Natural killer cell (primary cell): ENCODE measurements around the gene TSPYL4. TPM values are rescaled to one million over a fixed set of nuclear protein-coding genes. Genes with fewer than 3 reads are reported as not detected.

ENCODE experiments used
- ATAC-seq, 3 donors: fragments of 150-1000 bp in 2 of 3; fragments of 200-7000 bp in 1 of 3; cut with Tn5 transposase; 1 replicate in 1 of 3; 2 replicates in 2 of 3; pipeline ENCODE4 v1.10.0; 2021; ENCODE audit warnings: mild to moderate bottlenecking in 2 of 3, moderate library complexity in 2 of 3
- DNase-seq, 2 donors: peaks; one replicate each; pipeline versions ENCODE4 v3.0.0 to v3.0.0-alpha.2; 2013 to 2021; ENCODE audit warnings: mixed read lengths in 1 of 2
- H3K27ac ChIP-seq: one replicate; pipeline ENCODE4 v1.5.1; 2013; ENCODE audit warnings: mild to moderate bottlenecking, low read length
- H3K27me3 ChIP-seq: one replicate; pipeline ENCODE4 v1.6.1; 2013; ENCODE audit warnings: low read length; ENCODE audit not compliant: control insufficient read depth, insufficient read depth
- H3K36me3 ChIP-seq: one replicate; pipeline ENCODE4 v1.6.1; 2013; ENCODE audit warnings: low read length; ENCODE audit not compliant: control insufficient read depth, insufficient read depth
- H3K4me1 ChIP-seq: one replicate; pipeline ENCODE4 v1.6.1; 2013; ENCODE audit warnings: low read length; ENCODE audit not compliant: control insufficient read depth, insufficient read depth
- H3K4me3 ChIP-seq: one replicate; pipeline ENCODE4 v1.5.1; 2013; ENCODE audit warnings: low read length
- H3K9me3 ChIP-seq: one replicate; pipeline ENCODE4 v1.6.1; 2013; ENCODE audit warnings: low read length; ENCODE audit not compliant: control insufficient read depth, insufficient read depth
- H3K27ac Mint-ChIP-seq, 2 donors: one replicate each; pipeline ENCODE4 v1.8.0; 2022; ENCODE audit warnings: mild to moderate bottlenecking in 2 of 2, mixed read lengths in 2 of 2, moderate library complexity in 1 of 2
- H3K27me3 Mint-ChIP-seq, 2 donors: one replicate each; pipeline ENCODE4 v1.8.0; 2022; ENCODE audit warnings: low read depth in 2 of 2, mixed read lengths in 2 of 2
- H3K36me3 Mint-ChIP-seq: one replicate; pipeline ENCODE4 v1.8.0; 2022; ENCODE audit warnings: mixed read lengths
- H3K4me1 Mint-ChIP-seq, 2 donors: one replicate each; pipeline ENCODE4 v1.8.0; 2022; ENCODE audit warnings: mixed read lengths in 2 of 2
- H3K4me3 Mint-ChIP-seq: one replicate; pipeline ENCODE4 v1.8.0; 2022; ENCODE audit warnings: mild to moderate bottlenecking, moderate library complexity, mixed read lengths
- H3K9me3 Mint-ChIP-seq, 2 donors: one replicate each; pipeline ENCODE4 v1.8.0; 2022; ENCODE audit warnings: mixed read lengths in 2 of 2
- CTCF ChIP-seq: fragments of 200-600 bp; IDR thresholded peaks from one replicate; pipeline ENCODE4 v1.8.0; 2022; ENCODE audit warnings: antibody characterized with exemption
- WGBS: methylation state at CpG from one replicate; pipeline ENCODE4 v1.1.7; 2013; ENCODE audit warnings: missing lambda C conversion rate; ENCODE audit not compliant: insufficient coverage; 5-methylcytosine and 5-hydroxymethylcytosine counted together
- intact Hi-C: fragments of 100-400 bp; cut with micrococcal nuclease; formaldehyde crosslinking; loops from one replicate; pipeline ENCODE4 v1.14.2; 2022
- total RNA-seq, 4 donors: library from RNA; stranded (reverse); fragments of 120-200 nt in 1 of 4; gene quantifications; one replicate each; pipeline versions ENCODE4 v1.2.3 to v1.2.4, GENCODE V29; 2013 to 2022

Gene TSPYL4
- total RNA-seq, 3 donors from 2014 or later (not counting 1 experiment from before 2014, with no cell fraction given) = 21.5 to 36.8 (median 26.5) TPM

GRCh38 chr6:116279232-116280160 lies 25.6 kb upstream of the TSPYL4 start, which contains the start of gene TSPYL1:
TSS of gene TSPYL1 (minus strand) at chr6:116279930. CDS start at chr6:116279830, 100 bp downstream.
- TF ChIP-seq CTCF = no peak
- Histone ChIP-seq H3K4me1 (peaks cover 26% of the 10 kb centered on the region), H3K27me3 (no peaks in the 10 kb centered on the region), H3K4me3 (peak within 1 kb of the TSS; percentile 92), H3K36me3 (peaks cover 16% of the 10 kb centered on the region), H3K27ac (peak within 1 kb of the TSS; percentile 99), H3K9me3 (no peaks in the 10 kb centered on the region)
- Mint-ChIP-seq H3K36me3 (no peaks in the 10 kb centered on the region), H3K27me3 (no peaks in the 10 kb centered on the region), H3K9me3 (no peaks in the 10 kb centered on the region), H3K4me3 (peak within 1 kb of the TSS; percentile 96), H3K4me1 (peaks cover 56 to 57% of the 10 kb centered on the region in 2 donors), H3K27ac (peak within 1 kb of the TSS; percentile 98 to 100)
- under 1% methylated on average over 71 of the region's 71 CpGs for WGBS
- intact Hi-C loops = loop anchor here (1.0 to 5.0 kb wide), 4 partner anchors 25 to 389 kb away; partner anchors contain the start of genes RWDD1, TSPYL4 and ZUP1
- ATAC-seq = peak; percentile 88 to 95 (median 89)
- DNase-seq = peak; percentile 91 to 98

- Histone ChIP-seq H3K9me3 (no peaks in the 10 kb centered on the region), H3K4me1 (peaks cover 26% of the 10 kb centered on the region), H3K27ac (peak overlapping the region; percentile 99), H3K27me3 (no peaks in the 10 kb centered on the region), H3K36me3 (peaks cover 19% of the 10 kb centered on the region), H3K4me3 (peak overlapping the region; percentile 92)
- intact Hi-C loops = loop anchor here (1.0 to 5.0 kb wide), 4 partner anchors 25 to 389 kb away; partner anchors contain the start of genes RWDD1, TSPYL4 and ZUP1
- Mint-ChIP-seq H3K36me3 (no peaks in the 10 kb centered on the region), H3K27me3 (no peaks in the 10 kb centered on the region), H3K4me1 (peaks cover 56 to 57% of the 10 kb centered on the region in 2 donors), H3K27ac (peak overlapping the region; percentile 98 to 100), H3K4me3 (peak overlapping the region; percentile 96), H3K9me3 (no peaks in the 10 kb centered on the region)
- DNase-seq (no peak), ATAC-seq (no peak)
- 16% methylated on average over 12 of the region's 12 CpGs for WGBS
- no peak for TF ChIP-seq CTCF
Measured at GRCh38 chr6:116278854-116279231, 25.0 kb upstream of the TSPYL4 start.

- Mint-ChIP-seq H3K4me3 (peak overlapping the region; percentile 96), H3K27me3 (no peaks in the 10 kb centered on the region), H3K9me3 (no peaks in the 10 kb centered on the region), H3K36me3 (no peaks in the 10 kb centered on the region), H3K27ac (peak overlapping the region; percentile 98 to 100), H3K4me1 (peaks cover 56 to 57% of the 10 kb centered on the region in 2 donors)
- Histone ChIP-seq H3K27me3 (no peaks in the 10 kb centered on the region), H3K36me3 (peaks cover 21% of the 10 kb centered on the region), H3K4me1 (peaks cover 26% of the 10 kb centered on the region), H3K27ac (peak overlapping the region; percentile 99), H3K9me3 (no peaks in the 10 kb centered on the region), H3K4me3 (peak overlapping the region; percentile 92)
- DNase-seq = no peak
- ATAC-seq = no peak
- no peak for TF ChIP-seq CTCF
- WGBS = 83% methylated on average over 8 of the region's 11 CpGs
- intact Hi-C loops = loop anchor here (2.0 to 5.0 kb wide), 2 partner anchors 61 to 292 kb away; partner anchors contain the start of gene RWDD1
Measured at GRCh38 chr6:116278481-116278829, 24.6 kb upstream of the TSPYL4 start.
